ENCODE results near the gene CFAP43.

The CFAP43 gene

GRCh38 chr10:104231784-104232612 is at the start of gene CFAP43:
Gene CFAP43, minus strand, starts transcription at chr10:104232364. Its CDS starts 118 bp downstream, at chr10:104232246.
- DNase-seq (ENCODE audit: low read depth in 3 of 3), result peak; percentile 98 to 100 (median 98)

- no peak for DNase-seq (ENCODE audit: low read depth in 3 of 3)
Measured at GRCh38 chr10:104281694-104282093, 49.5 kb upstream of the CFAP43 start.

- no peak for DNase-seq (ENCODE audit: low read depth in 3 of 3)
Measured at GRCh38 chr10:104279550-104280259, 47.5 kb upstream of the CFAP43 start.

- DNase-seq (ENCODE audit: low read depth in 3 of 3), result no peak
Measured at GRCh38 chr10:104277785-104278184, 45.6 kb upstream of the CFAP43 start.

- DNase-seq (ENCODE audit: low read depth in 3 of 3), result no peak
Measured at GRCh38 chr10:104276192-104276591, 44.0 kb upstream of the CFAP43 start.

GRCh38 chr10:104274762-104275721 is 42.9 kb upstream of the CFAP43 start:
- peak in 1 of 3 experiments; percentile 35 for DNase-seq (ENCODE audit: low read depth in 3 of 3)

GRCh38 chr10:104273899-104274575 is 41.9 kb upstream of the CFAP43 start:
- no peak for DNase-seq (ENCODE audit: low read depth in 3 of 3)

- DNase-seq (ENCODE audit: low read depth in 3 of 3), result no peak
Measured at GRCh38 chr10:104273286-104273685, 41.1 kb upstream of the CFAP43 start.

- DNase-seq (ENCODE audit: low read depth in 3 of 3), result peak; percentile 90 to 96 (median 95)
Measured at GRCh38 chr10:104268713-104269645, 36.8 kb upstream of the CFAP43 start, which contains the start of gene GSTO2. Gene GSTO2, plus strand, starts transcription at chr10:104269184. Its CDS starts 5,732 bp downstream, at chr10:104274916.

- no peak for DNase-seq (ENCODE audit: low read depth in 3 of 3)
Measured at GRCh38 chr10:104268405-104268712, 36.2 kb upstream of the CFAP43 start.

- no peak for DNase-seq (ENCODE audit: low read depth in 3 of 3)
Measured at GRCh38 chr10:104267721-104268404, 35.7 kb upstream of the CFAP43 start.

- no peak for DNase-seq (ENCODE audit: low read depth in 3 of 3)
Measured at GRCh38 chr10:104264783-104265182, 32.6 kb upstream of the CFAP43 start.

GRCh38 chr10:104262055-104262454 is 29.9 kb upstream of the CFAP43 start:
- no peak for DNase-seq (ENCODE audit: low read depth in 3 of 3)

- DNase-seq (ENCODE audit: low read depth in 3 of 3), result no peak
Measured at GRCh38 chr10:104260775-104261115, 28.6 kb upstream of the CFAP43 start.

- DNase-seq (ENCODE audit: low read depth in 3 of 3), result no peak
Measured at GRCh38 chr10:104259999-104260774, 28.0 kb upstream of the CFAP43 start.

- no peak for DNase-seq (ENCODE audit: low read depth in 3 of 3)
Measured at GRCh38 chr10:104259456-104259855, 27.3 kb upstream of the CFAP43 start.

- no peak for DNase-seq (ENCODE audit: low read depth in 3 of 3)
Measured at GRCh38 chr10:104258209-104258608, 26.0 kb upstream of the CFAP43 start.

GRCh38 chr10:104257235-104257634 is 25.1 kb upstream of the CFAP43 start:
- no peak for DNase-seq (ENCODE audit: low read depth in 3 of 3)

All from stimulated activated CD4-positive, alpha-beta T cell treated with anti-CD3 and anti-CD28 coated beads, TNF-alpha, amount 100 ng/mL, for 4 hours (primary cell).